Activated CD8-positive, alpha-beta T cell treated with anti-CD3 and anti-CD28 coated beads for 36 hours (primary cell): ENCODE data around the gene PODXL2. TPM values are rescaled to one million over a fixed set of nuclear protein-coding genes. Genes with fewer than 3 reads are reported as not detected.

Experiments used
- ATAC-seq: fragments of 200-7000 bp; cut with Tn5 transposase; one replicate; pipeline ENCODE4 v1.10.0; 2021; ENCODE audit warnings: mild to moderate bottlenecking, moderate library complexity
- CTCF ChIA-PET: fragments of 350-600 bp; sonication (Branson Sonifier 250); formaldehyde crosslinking; loops from one replicate; lab custom pipeline; 2021; ENCODE audit warnings: antibody characterized with exemption; lab: Charles Lee
- POLR2A ChIA-PET: fragments of 350-600 bp; sonication (Branson Sonifier 250); formaldehyde crosslinking; loops from one replicate; lab custom pipeline; 2021; ENCODE audit warnings: antibody characterized with exemption; lab: Charles Lee
- DNase-seq: peaks from one replicate; pipeline ENCODE4 v3.0.0-alpha.2; 2020
- H3K27ac Mint-ChIP-seq: one replicate; pipeline ENCODE4 v1.8.0; 2021; ENCODE audit warnings: mild to moderate bottlenecking, mixed read lengths
- H3K27me3 Mint-ChIP-seq: one replicate; pipeline ENCODE4 v1.8.0; 2021; ENCODE audit warnings: mixed read lengths
- H3K36me3 Mint-ChIP-seq: one replicate; pipeline ENCODE4 v1.8.0; 2021; ENCODE audit warnings: low read depth, mixed read lengths
- H3K4me1 Mint-ChIP-seq: one replicate; pipeline ENCODE4 v1.8.0; 2021; ENCODE audit warnings: low read depth, mixed read lengths
- H3K4me3 Mint-ChIP-seq: one replicate; pipeline ENCODE4 v1.8.0; 2021; ENCODE audit warnings: mild to moderate bottlenecking, moderate library complexity, mixed read lengths
- H3K9me3 Mint-ChIP-seq: one replicate; pipeline ENCODE4 v1.8.0; 2021; ENCODE audit warnings: mixed read lengths
- intact Hi-C: fragments of 100-400 bp; cut with micrococcal nuclease; formaldehyde crosslinking; loops from one replicate; pipeline ENCODE4 v1.10.0; 2022
- total RNA-seq, 2 experiments: library from RNA; stranded (reverse); gene quantifications; one replicate each; pipeline ENCODE4 v1.2.3, GENCODE V29; 2021
- TF ChIP-seq, protein P1 (sequence below): fragments of 200-600 bp; IDR thresholded peaks from one replicate; pipeline ENCODE4 v1.8.0; 2022; ENCODE audit warnings: antibody characterized with exemption, mild to moderate bottlenecking

Gene PODXL2
- total RNA-seq, 2 experiments from 2014 or later: 1.1 to 1.3 TPM

- CTCF ChIA-PET: interaction anchor here (2.4 to 3.0 kb wide), 2 partner anchors 51 to 78 kb away, joined by 8 to 15 read pairs; no protein-coding TSS in a partner anchor
- Mint-ChIP-seq H3K4me1 (peaks cover 30% of the 10 kb centered on the region), H3K27me3 (peaks cover 26% of the 10 kb centered on the region), H3K9me3 (peaks cover 1% of the 10 kb centered on the region), H3K27ac (no peak overlapping the region), H3K4me3 (no peak overlapping the region), H3K36me3 (peaks cover 19% of the 10 kb centered on the region)
- POLR2A ChIA-PET: interaction anchor here (0.6 to 4.2 kb wide), 3 partner anchors 27 to 58 kb away, joined by 3 to 19 read pairs (median 11); partner anchors contain the start of gene MCM2
- DNase-seq (no peak), ATAC-seq (no peak)
- intact Hi-C loops: no loop called here
- TF ChIP-seq, protein P1, sequence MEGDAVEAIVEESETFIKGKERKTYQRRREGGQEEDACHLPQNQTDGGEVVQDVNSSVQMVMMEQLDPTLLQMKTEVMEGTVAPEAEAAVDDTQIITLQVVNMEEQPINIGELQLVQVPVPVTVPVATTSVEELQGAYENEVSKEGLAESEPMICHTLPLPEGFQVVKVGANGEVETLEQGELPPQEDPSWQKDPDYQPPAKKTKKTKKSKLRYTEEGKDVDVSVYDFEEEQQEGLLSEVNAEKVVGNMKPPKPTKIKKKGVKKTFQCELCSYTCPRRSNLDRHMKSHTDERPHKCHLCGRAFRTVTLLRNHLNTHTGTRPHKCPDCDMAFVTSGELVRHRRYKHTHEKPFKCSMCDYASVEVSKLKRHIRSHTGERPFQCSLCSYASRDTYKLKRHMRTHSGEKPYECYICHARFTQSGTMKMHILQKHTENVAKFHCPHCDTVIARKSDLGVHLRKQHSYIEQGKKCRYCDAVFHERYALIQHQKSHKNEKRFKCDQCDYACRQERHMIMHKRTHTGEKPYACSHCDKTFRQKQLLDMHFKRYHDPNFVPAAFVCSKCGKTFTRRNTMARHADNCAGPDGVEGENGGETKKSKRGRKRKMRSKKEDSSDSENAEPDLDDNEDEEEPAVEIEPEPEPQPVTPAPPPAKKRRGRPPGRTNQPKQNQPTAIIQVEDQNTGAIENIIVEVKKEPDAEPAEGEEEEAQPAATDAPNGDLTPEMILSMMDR: no peak
Measured at GRCh38 chr3:127625821-127626220, 3.2 kb upstream of the PODXL2 start.

DNA sequence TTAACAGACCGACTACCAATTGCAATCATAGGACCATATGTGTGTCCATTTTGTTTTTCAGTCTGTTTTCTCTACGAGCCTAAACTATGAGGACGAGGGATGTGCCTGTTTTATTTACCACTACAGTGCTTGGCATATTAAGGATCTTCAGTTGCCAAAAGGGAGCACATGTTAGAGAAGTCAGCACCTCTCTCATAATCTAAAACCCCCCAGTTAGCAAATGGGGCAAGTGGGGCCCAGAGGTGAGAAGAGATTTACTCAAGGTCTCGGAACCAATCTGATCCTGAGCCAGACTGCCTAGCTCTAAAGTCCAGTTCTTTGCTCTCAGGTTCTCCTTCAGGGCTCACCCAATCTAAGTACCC is 578 bp upstream of the PODXL2 start:
- POLR2A ChIA-PET: interaction anchor here (0.8 to 4.2 kb wide), 5 partner anchors 11 to 44 kb away, joined by 3 to 19 read pairs (median 4); partner anchors contain the start of genes ABTB1 and MCM2
- peaks cover 30% of the 10 kb centered on the region for H3K4me1 Mint-ChIP-seq
- intact Hi-C loops: no loop called here

DNA sequence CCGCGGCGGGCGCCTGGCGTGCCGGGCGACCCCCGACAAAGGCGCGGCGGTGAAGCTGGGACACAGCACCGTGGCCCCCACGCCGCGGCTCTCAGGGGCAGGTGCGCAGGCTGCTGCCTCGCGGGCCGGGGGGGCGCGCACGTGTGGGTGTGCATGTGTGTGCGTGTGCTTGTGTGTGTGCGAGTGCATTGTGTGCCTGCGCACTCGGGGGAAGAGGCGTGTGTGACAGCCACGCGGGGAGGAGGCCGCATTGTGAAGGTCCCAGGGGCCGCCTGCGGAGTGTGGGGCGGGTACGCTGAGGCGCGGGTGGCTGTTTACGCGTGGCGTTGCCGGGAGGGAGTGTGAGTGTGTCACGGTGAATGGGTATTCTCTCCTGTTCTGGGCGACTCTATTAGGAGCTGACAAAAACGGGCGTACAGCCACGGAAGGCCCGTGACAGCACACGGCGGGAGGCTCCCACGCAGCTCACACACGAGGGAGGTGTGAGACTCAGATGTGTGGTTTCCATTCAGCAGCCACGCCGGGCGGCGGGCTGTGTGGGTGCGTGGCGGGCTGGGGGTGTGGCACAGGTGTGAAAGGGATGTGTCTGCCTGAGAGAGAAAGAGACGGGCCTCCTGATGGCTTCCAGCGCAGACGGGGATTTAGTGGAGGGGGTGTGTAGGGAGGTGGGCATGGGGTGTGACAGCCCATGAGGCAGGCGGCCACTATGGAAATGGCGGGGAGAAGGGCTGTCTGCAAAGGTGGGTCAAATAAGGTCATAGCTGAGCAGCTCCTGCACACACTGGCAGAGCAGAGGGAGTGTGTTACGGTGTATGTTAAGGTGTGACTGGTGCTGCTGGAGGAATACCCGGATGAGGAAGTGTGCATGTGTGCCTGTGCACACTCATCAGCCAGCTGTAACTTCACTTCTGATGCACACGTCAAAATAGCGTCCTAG is 750 bp downstream of the PODXL2 start:
- ChIA-PET CTCF (no interaction called here), POLR2A (interaction anchor here (0.9 to 4.2 kb wide), 4 partner anchors 10 to 43 kb away, joined by 3 to 19 read pairs (median 4); partner anchors contain the start of genes ABTB1 and MCM2)
- Mint-ChIP-seq H3K4me1 (peaks cover 30% of the 10 kb centered on the region), H3K9me3 (peaks cover 1% of the 10 kb centered on the region), H3K27me3 (peaks cover 30% of the 10 kb centered on the region), H3K4me3 (peak overlapping the region; percentile 65), H3K36me3 (peaks cover 2% of the 10 kb centered on the region), H3K27ac (no peak overlapping the region)
- peak; percentile 37 for ATAC-seq
- TF ChIP-seq, protein P1: no peak
- intact Hi-C loops: no loop called here
- peak; percentile 38 for DNase-seq

More for the DNA sequence above, 578 bp upstream of the PODXL2 start:
- CTCF ChIA-PET: interaction anchor here (0.8 to 3.0 kb wide), 3 partner anchors 23 to 53 kb away, joined by 3 to 15 read pairs (median 5); no protein-coding TSS in a partner anchor
- Mint-ChIP-seq H3K27me3 (peaks cover 30% of the 10 kb centered on the region), H3K4me3 (peak overlapping the region; percentile 60), H3K36me3 (peaks cover 2% of the 10 kb centered on the region), H3K9me3 (peaks cover 1% of the 10 kb centered on the region), H3K27ac (no peak overlapping the region)
- TF ChIP-seq, protein P1: no peak
- ATAC-seq: no peak
- no peak for DNase-seq

GRCh38 chr3:127630811-127631714 is 2.1 kb downstream of the PODXL2 start:
- Mint-ChIP-seq H3K36me3 (peaks cover 2% of the 10 kb centered on the region), H3K4me1 (peaks cover 26% of the 10 kb centered on the region), H3K4me3 (no peak overlapping the region), H3K27ac (no peak overlapping the region), H3K9me3 (peaks cover 1% of the 10 kb centered on the region), H3K27me3 (peaks cover 34% of the 10 kb centered on the region)
- no peak for ATAC-seq
- DNase-seq: no peak
- intact Hi-C loops: no loop called here
- TF ChIP-seq, protein P1: no peak
- ChIA-PET CTCF (interaction anchor here (2.9 kb wide), 1 partner anchor 56 kb away, joined by 13 read pairs; no protein-coding TSS in a partner anchor), POLR2A (interaction anchor here (0.8 to 1.4 kb wide), 2 partner anchors 11 to 32 kb away, joined by 3 to 5 read pairs; no protein-coding TSS in a partner anchor)
